Endothelial cell (in vitro differentiated cells): ENCODE data around the gene RPL5. TPM values are rescaled to one million over a fixed set of nuclear protein-coding genes. Genes with fewer than 3 reads are reported as not detected.

Source experiments
- DNase-seq: peaks from one replicate; pipeline ENCODE4 v3.0.0; 2021; ENCODE audit warnings: low spot score
- H3K27ac Mint-ChIP-seq: one replicate; pipeline ENCODE4 v1.8.0; 2021; ENCODE audit warnings: mixed read lengths, inconsistent platforms; ENCODE audit not compliant: unreplicated experiment
- H3K27me3 Mint-ChIP-seq: one replicate; pipeline ENCODE4 v1.8.0; 2021; ENCODE audit warnings: mild to moderate bottlenecking, moderate library complexity, mixed read lengths, inconsistent platforms; ENCODE audit not compliant: unreplicated experiment
- H3K36me3 Mint-ChIP-seq: one replicate; pipeline ENCODE4 v1.8.0; 2021; ENCODE audit warnings: mild to moderate bottlenecking, low read depth, mixed read lengths, inconsistent platforms; ENCODE audit not compliant: unreplicated experiment
- H3K4me1 Mint-ChIP-seq: one replicate; pipeline ENCODE4 v1.8.0; 2021; ENCODE audit warnings: mild to moderate bottlenecking, mixed read lengths, inconsistent platforms; ENCODE audit not compliant: unreplicated experiment
- H3K4me3 Mint-ChIP-seq: one replicate; pipeline ENCODE4 v1.8.0; 2021; ENCODE audit warnings: mild to moderate bottlenecking, mixed read lengths, inconsistent platforms; ENCODE audit not compliant: unreplicated experiment
- H3K9me3 Mint-ChIP-seq: one replicate; pipeline ENCODE4 v1.8.0; 2021; ENCODE audit warnings: mixed read lengths, inconsistent platforms; ENCODE audit not compliant: unreplicated experiment
- total RNA-seq: library from RNA; stranded (reverse); fragmentation: NEBNext Ultra II Directional; extraction: Animal tissue kit (Norgen Biotek cat#: 25700); gene quantifications from one replicate; pipeline ENCODE4 v1.2.1, GENCODE V29; 2021; ENCODE audit not compliant: unreplicated experiment
- TF ChIP-seq, protein P1 (sequence below): fragments of 200-600 bp; sonication (generic); IDR thresholded peaks from one replicate; pipeline ENCODE4 v1.5.0; 2021; ENCODE audit warnings: antibody characterized with exemption; ENCODE audit not compliant: unreplicated experiment

The RPL5 gene
- total RNA-seq, 1 donor from 2014 or later, result 1,318 TPM

DNA sequence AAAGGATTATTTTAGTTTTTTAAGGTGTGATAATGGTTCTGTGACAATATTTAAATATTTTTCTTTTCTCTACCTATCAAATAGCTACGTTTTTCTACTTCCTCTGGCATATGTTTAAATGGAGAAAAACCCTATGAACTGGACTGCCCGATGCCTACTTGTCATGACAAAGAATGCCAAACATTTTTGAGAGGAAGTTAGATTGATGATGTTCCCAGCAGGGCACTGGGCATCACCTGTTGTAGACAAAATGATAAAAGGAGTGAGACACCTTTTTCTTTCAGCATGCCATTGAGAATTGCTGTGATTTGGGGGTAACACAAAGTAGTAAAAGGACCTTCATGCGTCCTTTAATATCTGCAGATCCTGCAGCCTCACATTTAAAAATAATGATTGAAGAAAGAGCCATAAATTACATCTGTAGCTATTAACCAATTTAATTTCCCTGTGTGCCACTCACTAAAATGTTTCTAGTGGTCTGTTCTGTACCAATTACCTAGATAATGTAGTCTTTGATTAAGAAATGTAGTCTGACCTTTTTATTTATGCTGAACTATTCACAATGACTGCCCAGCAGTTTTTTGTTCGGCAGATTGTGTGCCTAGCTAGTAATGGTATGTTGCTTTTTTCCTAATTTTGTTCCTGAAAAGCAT is 47.6 kb downstream of the RPL5 start:
- no peak for DNase-seq
- H3K36me3 Mint-ChIP-seq, result no peaks in the 10 kb centered on the region
- H3K27me3 Mint-ChIP-seq, result no peaks in the 10 kb centered on the region
- no peaks in the 10 kb centered on the region for H3K9me3 Mint-ChIP-seq
- H3K4me3 Mint-ChIP-seq, result no peak overlapping the region
- TF ChIP-seq, protein P1, sequence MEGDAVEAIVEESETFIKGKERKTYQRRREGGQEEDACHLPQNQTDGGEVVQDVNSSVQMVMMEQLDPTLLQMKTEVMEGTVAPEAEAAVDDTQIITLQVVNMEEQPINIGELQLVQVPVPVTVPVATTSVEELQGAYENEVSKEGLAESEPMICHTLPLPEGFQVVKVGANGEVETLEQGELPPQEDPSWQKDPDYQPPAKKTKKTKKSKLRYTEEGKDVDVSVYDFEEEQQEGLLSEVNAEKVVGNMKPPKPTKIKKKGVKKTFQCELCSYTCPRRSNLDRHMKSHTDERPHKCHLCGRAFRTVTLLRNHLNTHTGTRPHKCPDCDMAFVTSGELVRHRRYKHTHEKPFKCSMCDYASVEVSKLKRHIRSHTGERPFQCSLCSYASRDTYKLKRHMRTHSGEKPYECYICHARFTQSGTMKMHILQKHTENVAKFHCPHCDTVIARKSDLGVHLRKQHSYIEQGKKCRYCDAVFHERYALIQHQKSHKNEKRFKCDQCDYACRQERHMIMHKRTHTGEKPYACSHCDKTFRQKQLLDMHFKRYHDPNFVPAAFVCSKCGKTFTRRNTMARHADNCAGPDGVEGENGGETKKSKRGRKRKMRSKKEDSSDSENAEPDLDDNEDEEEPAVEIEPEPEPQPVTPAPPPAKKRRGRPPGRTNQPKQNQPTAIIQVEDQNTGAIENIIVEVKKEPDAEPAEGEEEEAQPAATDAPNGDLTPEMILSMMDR, result no peak
- H3K27ac Mint-ChIP-seq, result no peak overlapping the region
- H3K4me1 Mint-ChIP-seq, result peaks cover 17% of the 10 kb centered on the region

- Mint-ChIP-seq H3K9me3 (no peaks in the 10 kb centered on the region), H3K4me3 (no peak overlapping the region), H3K27me3 (no peaks in the 10 kb centered on the region), H3K27ac (no peak overlapping the region), H3K36me3 (no peaks in the 10 kb centered on the region), H3K4me1 (peaks cover 15% of the 10 kb centered on the region)
- TF ChIP-seq, protein P1, result no peak
- DNase-seq, result no peak
Measured at GRCh38 chr1:92881391-92881790, 49.6 kb downstream of the RPL5 start.

DNA sequence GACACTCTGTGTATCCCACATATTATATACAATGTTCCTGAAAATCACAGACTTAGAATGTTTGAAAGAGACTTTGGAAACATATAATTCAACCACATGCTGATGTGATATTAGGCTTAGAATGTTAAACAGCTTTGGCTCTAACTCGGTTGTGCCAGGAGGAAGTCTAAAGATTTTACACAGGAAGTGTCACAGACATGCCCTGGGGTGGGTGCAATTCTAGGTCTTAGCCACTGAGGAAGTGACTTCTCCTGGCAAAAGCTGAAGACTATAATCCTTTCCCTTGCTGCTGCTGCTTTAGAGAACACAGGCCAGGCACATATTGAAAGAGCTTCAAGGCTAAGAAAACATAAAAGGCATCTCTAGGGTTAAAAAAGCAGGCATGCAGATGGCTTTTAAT is 51.0 kb downstream of the RPL5 start:
- TF ChIP-seq, protein P1, result no peak
- Mint-ChIP-seq H3K4me1 (peaks cover 6% of the 10 kb centered on the region), H3K4me3 (no peak overlapping the region), H3K9me3 (no peaks in the 10 kb centered on the region), H3K36me3 (no peaks in the 10 kb centered on the region), H3K27ac (no peak overlapping the region), H3K27me3 (no peaks in the 10 kb centered on the region)
- no peak for DNase-seq

DNA sequence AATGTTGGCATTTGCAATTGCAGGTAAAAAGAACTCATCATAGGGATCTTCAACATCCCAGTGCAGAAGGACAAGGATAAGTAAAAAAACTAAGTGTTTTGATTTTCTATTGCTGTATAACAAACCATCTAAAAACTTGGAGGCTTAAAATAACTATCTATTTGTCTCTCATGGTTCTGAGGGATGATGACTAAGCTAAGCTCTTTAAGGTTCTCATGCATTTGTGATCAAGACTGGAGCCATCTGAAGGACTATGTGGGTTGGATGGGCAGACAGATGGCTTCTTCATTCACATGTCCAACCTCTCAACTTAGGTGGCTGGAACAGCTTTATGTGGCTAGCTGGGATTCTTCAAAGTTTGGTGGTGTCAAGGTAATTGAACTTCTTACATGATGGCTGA is 51.5 kb downstream of the RPL5 start:
- Mint-ChIP-seq H3K4me3 (no peak overlapping the region), H3K27me3 (no peaks in the 10 kb centered on the region), H3K4me1 (peaks cover 4% of the 10 kb centered on the region), H3K27ac (no peak overlapping the region), H3K9me3 (no peaks in the 10 kb centered on the region), H3K36me3 (no peaks in the 10 kb centered on the region)
- DNase-seq, result no peak
- TF ChIP-seq, protein P1, result no peak

DNA sequence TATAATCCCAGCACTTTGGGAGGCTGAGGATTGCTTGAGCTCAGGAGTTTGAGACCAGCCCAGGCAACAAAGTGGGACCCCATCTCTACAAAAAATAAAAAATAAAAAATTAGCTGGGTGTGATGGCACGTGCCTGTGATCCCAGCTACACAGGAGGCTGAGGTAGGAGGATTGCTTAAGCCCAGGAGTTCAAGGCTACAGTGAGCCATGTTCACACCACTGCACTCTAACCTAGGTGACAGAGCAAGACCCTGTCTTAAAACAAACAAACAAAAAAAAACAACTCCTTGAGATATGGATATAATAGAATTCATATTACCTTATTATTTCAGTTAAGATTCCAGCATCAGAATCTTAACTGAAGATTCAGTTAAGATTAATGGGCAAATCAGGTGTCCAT is 52.4 kb downstream of the RPL5 start:
- H3K4me1 Mint-ChIP-seq, result peaks cover 4% of the 10 kb centered on the region
- H3K36me3 Mint-ChIP-seq, result no peaks in the 10 kb centered on the region
- TF ChIP-seq, protein P1, result no peak
- H3K27me3 Mint-ChIP-seq, result no peaks in the 10 kb centered on the region
- no peak overlapping the region for H3K4me3 Mint-ChIP-seq
- H3K27ac Mint-ChIP-seq, result no peak overlapping the region
- no peak for DNase-seq
- H3K9me3 Mint-ChIP-seq, result no peaks in the 10 kb centered on the region
